Subcutaneous adipose tissue (tissue), 4 donors: ENCODE results near the gene SRBD1. TPM values are rescaled to one million over a fixed set of nuclear protein-coding genes. Genes with fewer than 3 reads are reported as not detected.

ENCODE experiments used
- CTCF ChIP-seq: fragments of 450-650 bp; IDR thresholded peaks from one replicate; pipeline ENCODE4 v1.5.1; 2016; ENCODE audit warnings: low read depth, mild to moderate bottlenecking, control low read depth, antibody characterized with exemption, moderate library complexity
- total RNA-seq, 4 donors: library from RNA; depleted of rRNA; stranded (reverse); fragments of >200 nt; gene quantifications; one replicate each; pipeline ENCODE4 v1.1.0, GENCODE V29; 2016

Gene SRBD1
- total RNA-seq, 4 donors from 2014 or later: 20.3 to 28.0 (median 23.5) TPM

- no peak for TF ChIP-seq CTCF
These were observed 162.8 kb downstream of the SRBD1 start for GRCh38 chr2:45448217-45448616.

GRCh38 chr2:45446016-45446415, 165.1 kb downstream of the SRBD1 start:
- no peak for TF ChIP-seq CTCF

- TF ChIP-seq CTCF: no peak
These were observed 166.0 kb downstream of the SRBD1 start for GRCh38 chr2:45445037-45445436.

- TF ChIP-seq CTCF: no peak
These were observed 168.1 kb downstream of the SRBD1 start for GRCh38 chr2:45443012-45443411.

- TF ChIP-seq CTCF: no peak
These were observed 169.0 kb downstream of the SRBD1 start for GRCh38 chr2:45442026-45442425.

- no peak for TF ChIP-seq CTCF
These were observed 169.5 kb downstream of the SRBD1 start for GRCh38 chr2:45441571-45441970.

- no peak for TF ChIP-seq CTCF
These were observed 171.0 kb downstream of the SRBD1 start for GRCh38 chr2:45439788-45440773.
